Esophagus muscularis mucosa (tissue), 4 donors: Measurements from ENCODE around the gene SLC25A1. TPM values are rescaled to one million over a fixed set of nuclear protein-coding genes. Genes with fewer than 3 reads are reported as not detected.

Experiments used
- DNase-seq: peaks from one replicate; pipeline ENCODE4 v3.0.0-alpha.2; 2017; ENCODE audit errors: extremely low spot score
- H3K27ac ChIP-seq, 4 donors: fragments of 200-600 bp; sonication (generic); replicated peaks in 1 of 4; 1 replicate in 3 of 4; 2 replicates in 1 of 4; pipeline ENCODE4 v1.5.1; 2016 to 2019; ENCODE audit warnings: mild to moderate bottlenecking in 1 of 4
- H3K27me3 ChIP-seq, 4 donors: fragments of 200-600 bp; sonication (generic); one replicate each; pipeline versions ENCODE4 v1.5.1 to v1.6.0; 2016 to 2019
- H3K36me3 ChIP-seq, 4 donors: fragments of 200-600 bp; sonication (generic); one replicate each; pipeline ENCODE4 v1.5.1; 2016 to 2019
- H3K4me1 ChIP-seq, 4 donors: fragments of 200-600 bp; sonication (generic); one replicate each; pipeline ENCODE4 v1.5.1; 2016 to 2019
- H3K4me3 ChIP-seq, 4 donors: fragments of 200-600 bp; sonication (generic); 1 replicate in 2 of 4; 2 replicates in 2 of 4; pipeline ENCODE4 v1.5.1; 2016 to 2019; ENCODE audit warnings: mild to moderate bottlenecking in 4 of 4, moderate library complexity in 1 of 4
- H3K9me3 ChIP-seq, 4 donors: fragments of 200-600 bp; sonication (generic); 1 replicate in 3 of 4; 2 replicates in 1 of 4; pipeline ENCODE4 v1.5.1; 2016 to 2019
- EP300 ChIP-seq: sonication (generic); formaldehyde crosslinking; IDR thresholded peaks from one replicate; pipeline ENCODE4 v1.6.1; 2017; ENCODE audit warnings: antibody characterized with exemption
- POLR2A ChIP-seq: fragments of 450-650 bp; IDR thresholded peaks from one replicate; pipeline ENCODE4 v1.6.1; 2017; ENCODE audit warnings: antibody characterized with exemption, moderate library complexity, mild to moderate bottlenecking, low read depth
- POLR2AphosphoS5 ChIP-seq, 2 donors: sonication (generic); formaldehyde crosslinking; IDR thresholded peaks; one replicate each; pipeline ENCODE4 v1.6.1; 2017; ENCODE audit warnings: antibody characterized with exemption in 2 of 2
- WGBS: methylation state at CpG from one replicate; pipeline ENCODE4 v1.1.5; 2018; 5-methylcytosine and 5-hydroxymethylcytosine counted together
- intact Hi-C: fragments of 100-400 bp; cut with DNase I; formaldehyde crosslinking; loops from one replicate; pipeline ENCODE4 v1.15.1; 2023
- total RNA-seq, 4 donors: library from RNA; depleted of rRNA; stranded (reverse); fragments of >200 nt; gene quantifications; one replicate each; pipeline versions ENCODE4 v1.1.0 to v1.2.1, GENCODE V29; 2016
- TF ChIP-seq, protein P1 (sequence below), 3 experiments: fragments of 200-600 bp in 2 of 3; fragments of 450-650 bp in 1 of 3; sonication (generic) in 2 of 3; IDR thresholded peaks; one replicate each; pipeline ENCODE4 v1.5.1; 2017 to 2019; ENCODE audit warnings: antibody characterized with exemption in 3 of 3, mild to moderate bottlenecking in 2 of 3, moderate library complexity in 1 of 3

The SLC25A1 gene
- total RNA-seq, 4 donors from 2014 or later, result 57.3 to 88.9 (median 71.8) TPM

GRCh38 chr22:19220867-19221266 is 42.3 kb upstream of the SLC25A1 start:
- Histone ChIP-seq H3K27ac (no peak overlapping the region), H3K4me3 (no peak overlapping the region), H3K27me3 (no peaks in the 10 kb centered on the region), H3K9me3 (no peaks in the 10 kb centered on the region), H3K36me3 (peaks cover 20 to 68% (median 59%) of the 10 kb centered on the region in 4 donors), H3K4me1 (peaks cover 0 to 11% (median 2%) of the 10 kb centered on the region in 4 donors)
- 96% methylated on average over 3 of the region's 3 CpGs for WGBS
- DNase-seq, result no peak
- no peak for TF ChIP-seq POLR2A
- no peak for TF ChIP-seq EP300
- TF ChIP-seq POLR2AphosphoS5 (IDR thresholded peaks at IDR 0.05), result no peak
- TF ChIP-seq, protein P1, sequence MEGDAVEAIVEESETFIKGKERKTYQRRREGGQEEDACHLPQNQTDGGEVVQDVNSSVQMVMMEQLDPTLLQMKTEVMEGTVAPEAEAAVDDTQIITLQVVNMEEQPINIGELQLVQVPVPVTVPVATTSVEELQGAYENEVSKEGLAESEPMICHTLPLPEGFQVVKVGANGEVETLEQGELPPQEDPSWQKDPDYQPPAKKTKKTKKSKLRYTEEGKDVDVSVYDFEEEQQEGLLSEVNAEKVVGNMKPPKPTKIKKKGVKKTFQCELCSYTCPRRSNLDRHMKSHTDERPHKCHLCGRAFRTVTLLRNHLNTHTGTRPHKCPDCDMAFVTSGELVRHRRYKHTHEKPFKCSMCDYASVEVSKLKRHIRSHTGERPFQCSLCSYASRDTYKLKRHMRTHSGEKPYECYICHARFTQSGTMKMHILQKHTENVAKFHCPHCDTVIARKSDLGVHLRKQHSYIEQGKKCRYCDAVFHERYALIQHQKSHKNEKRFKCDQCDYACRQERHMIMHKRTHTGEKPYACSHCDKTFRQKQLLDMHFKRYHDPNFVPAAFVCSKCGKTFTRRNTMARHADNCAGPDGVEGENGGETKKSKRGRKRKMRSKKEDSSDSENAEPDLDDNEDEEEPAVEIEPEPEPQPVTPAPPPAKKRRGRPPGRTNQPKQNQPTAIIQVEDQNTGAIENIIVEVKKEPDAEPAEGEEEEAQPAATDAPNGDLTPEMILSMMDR (IDR thresholded peaks at IDR 0.05), result no peak
- intact Hi-C loops, result no loop called here

GRCh38 chr22:19218541-19219233 is 40.2 kb upstream of the SLC25A1 start:
- H3K27me3 ChIP-seq, result no peaks in the 10 kb centered on the region
- TF ChIP-seq POLR2A (no peak), POLR2AphosphoS5 (IDR thresholded peaks at IDR 0.05) (no peak), EP300 (no peak)
- TF ChIP-seq, protein P1 (IDR thresholded peaks at IDR 0.05), result no peak
- H3K4me3 ChIP-seq, result no peak overlapping the region
- H3K27ac ChIP-seq, result no peak overlapping the region
- no peak for DNase-seq
- no peaks in the 10 kb centered on the region for H3K9me3 ChIP-seq
- intact Hi-C loops, result no loop called here
- peaks cover 9 to 65% (median 54%) of the 10 kb centered on the region in 4 donors for H3K36me3 ChIP-seq
- WGBS, result 68% methylated on average over 5 of the region's 5 CpGs
- peaks cover 0 to 11% (median 2%) of the 10 kb centered on the region in 4 donors for H3K4me1 ChIP-seq

GRCh38 chr22:19216579-19216978 is 38.0 kb upstream of the SLC25A1 start:
- H3K27me3 ChIP-seq, result no peaks in the 10 kb centered on the region
- no peak overlapping the region for H3K27ac ChIP-seq
- intact Hi-C loops, result no loop called here
- no peak for DNase-seq
- TF ChIP-seq POLR2A, result no peak
- TF ChIP-seq POLR2AphosphoS5 (IDR thresholded peaks at IDR 0.05), result no peak
- TF ChIP-seq, protein P1 (IDR thresholded peaks at IDR 0.05), result no peak
- no peak for TF ChIP-seq EP300
- peaks cover 5 to 49% (median 32%) of the 10 kb centered on the region in 4 donors for H3K36me3 ChIP-seq
- 96% methylated on average over 5 of the region's 5 CpGs for WGBS
- peaks cover 0 to 11% (median 2%) of the 10 kb centered on the region in 4 donors for H3K4me1 ChIP-seq
- H3K4me3 ChIP-seq, result no peak overlapping the region
- no peaks in the 10 kb centered on the region for H3K9me3 ChIP-seq

DNA sequence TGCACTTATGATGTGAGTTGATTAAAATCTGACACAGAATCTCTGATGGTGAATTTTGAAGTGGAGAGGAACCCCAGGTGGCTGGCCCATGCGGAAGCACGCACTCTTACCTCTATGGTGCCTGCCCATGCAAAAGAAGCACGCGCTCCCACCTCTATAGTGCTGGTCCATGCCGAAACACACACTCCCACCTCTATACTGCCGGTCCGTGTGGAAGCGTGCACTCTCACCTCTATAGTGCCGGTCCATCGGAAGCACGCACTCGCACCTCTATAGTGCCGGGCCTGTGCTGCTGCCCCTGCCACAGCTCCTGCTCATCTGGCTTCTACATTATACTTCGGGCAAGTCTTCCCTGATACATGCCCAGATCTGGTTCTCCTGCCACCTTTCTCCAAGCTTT is 36.8 kb upstream of the SLC25A1 start:
- H3K27ac ChIP-seq, result no peak overlapping the region
- peaks cover 0 to 37% (median 22%) of the 10 kb centered on the region in 4 donors for H3K36me3 ChIP-seq
- TF ChIP-seq, protein P1 (IDR thresholded peaks at IDR 0.05), result no peak
- no peak for TF ChIP-seq EP300
- TF ChIP-seq POLR2AphosphoS5 (IDR thresholded peaks at IDR 0.05), result no peak
- no peak for TF ChIP-seq POLR2A
- no peak for DNase-seq
- H3K4me1 ChIP-seq, result peaks cover 0 to 11% (median 2%) of the 10 kb centered on the region in 4 donors
- 96% methylated on average over 14 of the region's 14 CpGs for WGBS
- H3K4me3 ChIP-seq, result no peak overlapping the region
- intact Hi-C loops, result no loop called here
- H3K9me3 ChIP-seq, result no peaks in the 10 kb centered on the region
- no peaks in the 10 kb centered on the region for H3K27me3 ChIP-seq
